Transverse colon (tissue), 4 donors: ENCODE data around the gene TSR3.

Source experiments
- CTCF ChIP-seq, 5 experiments: fragments of 200-600 bp in 3 of 5; fragments of 450-650 bp in 2 of 5; sonication (generic) in 3 of 5; IDR thresholded peaks; 1 replicate in 2 of 5; 2 replicates in 3 of 5; pipeline ENCODE4 v1.5.1; 2016 to 2017; ENCODE audit warnings: antibody characterized with exemption in 5 of 5, inconsistent platforms in 3 of 5, mild to moderate bottlenecking in 2 of 5, moderate library complexity in 1 of 5
- EP300 ChIP-seq: sonication (generic); formaldehyde crosslinking; IDR thresholded peaks from one replicate; pipeline ENCODE4 v1.6.1; 2017; ENCODE audit warnings: antibody characterized with exemption, low read depth
- POLR2A ChIP-seq: fragments of 450-650 bp; IDR thresholded peaks from one replicate; pipeline ENCODE4 v1.6.1; 2016; ENCODE audit warnings: antibody characterized with exemption, mild to moderate bottlenecking, moderate library complexity
- POLR2AphosphoS5 ChIP-seq, 3 donors: sonication (generic); formaldehyde crosslinking; IDR thresholded peaks; one replicate each; pipeline ENCODE4 v1.6.1; 2016; ENCODE audit warnings: antibody characterized with exemption in 3 of 3

GRCh38 chr16:1325673-1326371 is 25.9 kb downstream of the TSR3 start:
- TF ChIP-seq POLR2AphosphoS5 (IDR thresholded peaks at IDR 0.05) (no peak), CTCF (IDR thresholded peaks at IDR 0.05) (no peak), POLR2A (no peak), EP300 (no peak)
